GM13976 (cell line): ENCODE data around the gene VPS4A.

Experiments
- DNase-seq: peaks from one replicate; pipeline ENCODE4 v3.0.0; 2012; ENCODE audit warnings: low spot score
- in situ Hi-C: fragments of 300-500 bp; cut with MboI; formaldehyde crosslinking; loops from one replicate; pipeline ENCODE4 v1.12.0; 2022; ENCODE audit warnings: low sequenced_read_pairs, mixed read lengths, inconsistent platforms; ENCODE audit not compliant: unreplicated experiment
- TF ChIP-seq, protein P1 (sequence below): IDR thresholded peaks from 2 replicates; pipeline ENCODE4 v1.5.1; 2012; ENCODE audit warnings: borderline replicate concordance, mild to moderate bottlenecking; ENCODE audit not compliant: insufficient read depth; ENCODE audit errors: extremely low read depth, missing control alignments, control extremely low read depth

VPS4A gene

DNA sequence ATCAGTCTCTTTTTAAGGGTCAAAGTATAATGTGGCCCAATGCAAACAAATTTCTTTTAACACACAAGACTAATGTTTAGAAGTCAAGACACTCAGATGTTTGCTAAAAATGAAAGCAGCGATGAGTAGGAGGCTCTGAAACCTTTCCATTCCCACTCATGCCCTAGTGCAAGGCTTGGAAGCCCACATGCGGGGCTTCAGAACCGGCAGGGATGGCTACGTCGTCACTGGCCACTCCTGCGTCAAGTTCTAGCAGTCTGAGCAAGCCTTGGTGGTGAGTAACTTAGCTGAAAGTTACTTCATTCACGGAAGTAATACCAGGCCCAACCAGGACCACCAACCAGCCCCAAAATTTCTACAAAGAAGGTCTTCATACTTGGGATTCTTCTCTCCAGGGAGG, 55.3 kb downstream of the VPS4A start:
- in situ Hi-C loops = no loop called here
- TF ChIP-seq, protein P1, sequence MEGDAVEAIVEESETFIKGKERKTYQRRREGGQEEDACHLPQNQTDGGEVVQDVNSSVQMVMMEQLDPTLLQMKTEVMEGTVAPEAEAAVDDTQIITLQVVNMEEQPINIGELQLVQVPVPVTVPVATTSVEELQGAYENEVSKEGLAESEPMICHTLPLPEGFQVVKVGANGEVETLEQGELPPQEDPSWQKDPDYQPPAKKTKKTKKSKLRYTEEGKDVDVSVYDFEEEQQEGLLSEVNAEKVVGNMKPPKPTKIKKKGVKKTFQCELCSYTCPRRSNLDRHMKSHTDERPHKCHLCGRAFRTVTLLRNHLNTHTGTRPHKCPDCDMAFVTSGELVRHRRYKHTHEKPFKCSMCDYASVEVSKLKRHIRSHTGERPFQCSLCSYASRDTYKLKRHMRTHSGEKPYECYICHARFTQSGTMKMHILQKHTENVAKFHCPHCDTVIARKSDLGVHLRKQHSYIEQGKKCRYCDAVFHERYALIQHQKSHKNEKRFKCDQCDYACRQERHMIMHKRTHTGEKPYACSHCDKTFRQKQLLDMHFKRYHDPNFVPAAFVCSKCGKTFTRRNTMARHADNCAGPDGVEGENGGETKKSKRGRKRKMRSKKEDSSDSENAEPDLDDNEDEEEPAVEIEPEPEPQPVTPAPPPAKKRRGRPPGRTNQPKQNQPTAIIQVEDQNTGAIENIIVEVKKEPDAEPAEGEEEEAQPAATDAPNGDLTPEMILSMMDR = no peak
- no peak for DNase-seq

DNA sequence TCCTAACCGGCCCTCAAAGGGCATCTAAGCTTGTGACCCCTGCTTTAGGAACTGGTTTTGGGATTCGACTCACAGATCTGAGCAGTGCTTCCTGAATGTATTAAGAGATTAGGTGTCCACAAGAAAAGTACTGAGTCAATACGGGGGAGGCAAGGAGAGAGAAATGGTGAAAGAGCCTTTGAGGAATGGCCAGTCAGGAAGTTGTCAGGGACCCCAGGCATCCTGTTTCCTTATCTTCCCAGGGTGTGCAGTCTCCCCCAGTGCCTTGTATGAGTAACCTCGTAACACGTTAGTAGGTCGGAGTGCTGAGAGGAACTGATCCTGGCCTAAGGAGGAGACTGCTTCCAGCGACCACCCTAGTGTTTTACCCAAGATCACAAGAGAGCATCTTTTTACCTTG, 56.8 kb downstream of the VPS4A start:
- TF ChIP-seq, protein P1 = no peak
- in situ Hi-C loops = no loop called here
- no peak for DNase-seq

DNA sequence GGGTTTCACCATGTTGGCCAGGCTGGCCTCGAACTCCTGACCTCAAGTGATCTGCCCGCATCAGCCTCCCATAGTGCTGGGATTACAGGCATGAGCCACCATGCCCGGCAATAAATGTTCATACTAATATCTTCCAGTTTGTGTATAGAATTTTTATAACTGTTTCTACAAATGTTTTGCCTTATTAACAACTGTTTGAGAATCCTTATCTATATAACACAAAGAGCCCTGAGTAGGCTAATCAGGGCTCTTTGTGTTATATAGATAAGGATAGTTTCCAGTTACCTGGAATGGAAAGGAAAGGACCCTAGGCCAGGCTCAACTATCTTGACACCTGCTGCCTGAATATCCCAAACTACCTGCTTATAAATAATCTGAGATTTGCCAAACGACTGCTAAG, 57.7 kb downstream of the VPS4A start:
- TF ChIP-seq, protein P1 = no peak
- in situ Hi-C loops = no loop called here
- DNase-seq = no peak

DNA sequence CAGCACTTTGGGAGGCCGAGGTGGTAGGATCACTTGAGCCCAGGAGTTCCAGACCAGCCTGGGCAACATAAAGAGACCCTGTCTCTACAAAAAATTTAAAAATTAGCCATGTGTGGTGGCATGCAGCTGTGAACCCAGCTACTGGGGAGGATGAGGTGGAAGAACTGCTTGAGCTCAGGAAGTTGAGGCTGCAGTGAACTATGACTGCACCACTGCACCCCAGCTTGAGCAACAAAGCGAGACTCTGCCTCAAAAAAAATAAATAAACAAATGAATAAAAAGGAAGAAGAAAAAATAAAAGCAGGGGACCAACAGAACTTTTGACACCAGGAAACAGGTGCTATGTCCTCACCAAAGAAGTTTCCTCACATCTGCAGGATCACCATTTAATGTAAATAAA, 60.4 kb downstream of the VPS4A start:
- DNase-seq = no peak
- in situ Hi-C loops = no loop called here
- TF ChIP-seq, protein P1 = no peak

DNA sequence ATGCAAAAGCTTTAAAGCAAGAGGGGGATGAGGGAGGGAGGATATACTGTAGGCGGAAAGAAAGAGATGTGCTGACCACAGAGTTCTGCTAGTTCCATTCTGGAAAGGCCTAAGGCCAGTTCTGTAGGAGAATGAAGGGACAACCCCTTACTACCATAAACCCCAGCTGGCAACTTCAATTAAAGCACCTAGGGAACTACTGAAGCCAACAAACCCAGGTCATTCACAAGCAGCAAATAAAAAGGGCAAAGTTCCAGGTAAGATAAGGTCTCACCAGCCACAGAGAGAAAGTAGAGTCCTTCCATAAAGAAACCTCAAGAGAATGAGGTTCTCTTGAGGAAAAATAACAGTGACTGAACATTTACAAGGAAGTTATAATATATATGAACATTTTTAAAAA, 61.9 kb downstream of the VPS4A start:
- no peak for DNase-seq
- in situ Hi-C loops = no loop called here
- TF ChIP-seq, protein P1 = no peak
